Esophagus squamous epithelium (tissue), 4 donors: ENCODE measurements around the gene ZNF334.

Source experiments
- POLR2A ChIP-seq, 4 donors: fragments of 450-650 bp; IDR thresholded peaks; one replicate each; pipeline ENCODE4 v1.6.1; 2017; ENCODE audit warnings: antibody characterized with exemption in 4 of 4, mild to moderate bottlenecking in 4 of 4, moderate library complexity in 3 of 4
- TF ChIP-seq, protein P1 (sequence below), 6 experiments: fragments of 450-650 bp in 4 of 6; fragments of 200-600 bp in 2 of 6; sonication (generic) in 2 of 6; IDR thresholded peaks; one replicate each; pipeline ENCODE4 v1.5.1; 2016 to 2019; ENCODE audit warnings: antibody characterized with exemption in 6 of 6, mild to moderate bottlenecking in 4 of 6, moderate library complexity in 4 of 6

DNA sequence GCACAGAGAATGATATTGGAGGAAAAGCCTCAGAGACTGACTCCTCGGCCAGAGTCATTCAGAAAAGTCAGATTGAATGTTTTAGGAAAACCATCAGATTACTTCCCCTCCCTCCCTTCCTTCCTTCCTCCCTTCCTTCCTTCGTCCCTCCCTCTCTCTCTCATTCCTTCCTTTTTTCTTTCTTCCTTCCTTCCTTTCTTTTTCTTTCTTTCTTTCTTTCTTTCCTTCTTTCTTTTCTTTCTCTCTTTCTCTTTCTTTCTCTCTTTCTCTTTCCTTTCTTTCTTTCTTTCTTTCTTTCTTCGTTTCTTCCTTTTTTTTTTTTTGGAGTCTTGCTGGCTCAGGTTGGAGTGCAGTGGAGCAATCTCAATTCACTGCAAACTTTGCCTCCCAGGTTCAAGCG, 29.7 kb upstream of the ZNF334 start:
- TF ChIP-seq, protein P1, sequence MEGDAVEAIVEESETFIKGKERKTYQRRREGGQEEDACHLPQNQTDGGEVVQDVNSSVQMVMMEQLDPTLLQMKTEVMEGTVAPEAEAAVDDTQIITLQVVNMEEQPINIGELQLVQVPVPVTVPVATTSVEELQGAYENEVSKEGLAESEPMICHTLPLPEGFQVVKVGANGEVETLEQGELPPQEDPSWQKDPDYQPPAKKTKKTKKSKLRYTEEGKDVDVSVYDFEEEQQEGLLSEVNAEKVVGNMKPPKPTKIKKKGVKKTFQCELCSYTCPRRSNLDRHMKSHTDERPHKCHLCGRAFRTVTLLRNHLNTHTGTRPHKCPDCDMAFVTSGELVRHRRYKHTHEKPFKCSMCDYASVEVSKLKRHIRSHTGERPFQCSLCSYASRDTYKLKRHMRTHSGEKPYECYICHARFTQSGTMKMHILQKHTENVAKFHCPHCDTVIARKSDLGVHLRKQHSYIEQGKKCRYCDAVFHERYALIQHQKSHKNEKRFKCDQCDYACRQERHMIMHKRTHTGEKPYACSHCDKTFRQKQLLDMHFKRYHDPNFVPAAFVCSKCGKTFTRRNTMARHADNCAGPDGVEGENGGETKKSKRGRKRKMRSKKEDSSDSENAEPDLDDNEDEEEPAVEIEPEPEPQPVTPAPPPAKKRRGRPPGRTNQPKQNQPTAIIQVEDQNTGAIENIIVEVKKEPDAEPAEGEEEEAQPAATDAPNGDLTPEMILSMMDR (IDR thresholded peaks at IDR 0.05): no peak
- no peak for TF ChIP-seq POLR2A (IDR thresholded peaks at IDR 0.05)
